ENCODE measurements around the gene AMER2. TPM values are rescaled to one million over a fixed set of nuclear protein-coding genes. Genes with fewer than 3 reads are reported as not detected.

Gene AMER2, protein sequence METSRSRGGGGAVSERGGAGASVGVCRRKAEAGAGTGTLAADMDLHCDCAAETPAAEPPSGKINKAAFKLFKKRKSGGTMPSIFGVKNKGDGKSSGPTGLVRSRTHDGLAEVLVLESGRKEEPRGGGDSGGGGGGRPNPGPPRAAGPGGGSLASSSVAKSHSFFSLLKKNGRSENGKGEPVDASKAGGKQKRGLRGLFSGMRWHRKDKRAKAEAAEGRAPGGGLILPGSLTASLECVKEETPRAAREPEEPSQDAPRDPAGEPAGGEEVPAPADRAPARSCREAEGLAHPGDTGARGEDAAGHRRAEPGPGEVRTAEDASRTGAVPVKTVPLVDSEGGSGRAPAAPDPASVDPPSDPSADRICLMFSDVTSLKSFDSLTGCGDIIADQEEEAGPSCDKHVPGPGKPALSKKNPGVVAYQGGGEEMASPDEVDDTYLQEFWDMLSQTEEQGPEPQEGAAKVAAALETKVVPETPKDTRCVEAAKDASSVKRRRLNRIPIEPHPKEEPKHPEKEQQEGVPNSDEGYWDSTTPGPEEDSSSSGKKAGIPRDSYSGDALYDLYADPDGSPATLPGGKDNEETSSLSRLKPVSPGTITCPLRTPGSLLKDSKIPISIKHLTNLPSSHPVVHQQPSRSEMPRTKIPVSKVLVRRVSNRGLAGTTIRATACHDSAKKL
- polyA plus RNA-seq (ENCODE audit: insufficient read length in 3 of 3) = under 1 TPM; 0.31 to 0.43 (median 0.40) TPM
- long read RNA-seq, donor 1, partial matches to known transcripts = 0 of 1 reads
- long read RNA-seq, donor 1, other reads (novel, unspliced or antisense) = 0 of 1 reads
- long read RNA-seq, donor 2 = 0 reads
- long read RNA-seq, donor 3 = 0 reads
- long read RNA-seq, donor 4 = 0 reads
- long read RNA-seq, donor 5 = 0 reads
- long read RNA-seq, donor 6 = 0 reads
- long read RNA-seq, donor 7 = 0 reads
- long read RNA-seq, donor 8 = 0 reads
- long read RNA-seq, donor 9 = 0 reads
- long read RNA-seq, donor 10 = 0 reads
- long read RNA-seq, donor 11 = 0 reads
- long read RNA-seq, donor 12 = 0 reads
- long read RNA-seq, donor 13 = 0 reads
- long read RNA-seq, donor 14 = 0 reads
- long read RNA-seq, donor 15 = 0 reads
- long read RNA-seq, donor 16 = 0 reads

DNA sequence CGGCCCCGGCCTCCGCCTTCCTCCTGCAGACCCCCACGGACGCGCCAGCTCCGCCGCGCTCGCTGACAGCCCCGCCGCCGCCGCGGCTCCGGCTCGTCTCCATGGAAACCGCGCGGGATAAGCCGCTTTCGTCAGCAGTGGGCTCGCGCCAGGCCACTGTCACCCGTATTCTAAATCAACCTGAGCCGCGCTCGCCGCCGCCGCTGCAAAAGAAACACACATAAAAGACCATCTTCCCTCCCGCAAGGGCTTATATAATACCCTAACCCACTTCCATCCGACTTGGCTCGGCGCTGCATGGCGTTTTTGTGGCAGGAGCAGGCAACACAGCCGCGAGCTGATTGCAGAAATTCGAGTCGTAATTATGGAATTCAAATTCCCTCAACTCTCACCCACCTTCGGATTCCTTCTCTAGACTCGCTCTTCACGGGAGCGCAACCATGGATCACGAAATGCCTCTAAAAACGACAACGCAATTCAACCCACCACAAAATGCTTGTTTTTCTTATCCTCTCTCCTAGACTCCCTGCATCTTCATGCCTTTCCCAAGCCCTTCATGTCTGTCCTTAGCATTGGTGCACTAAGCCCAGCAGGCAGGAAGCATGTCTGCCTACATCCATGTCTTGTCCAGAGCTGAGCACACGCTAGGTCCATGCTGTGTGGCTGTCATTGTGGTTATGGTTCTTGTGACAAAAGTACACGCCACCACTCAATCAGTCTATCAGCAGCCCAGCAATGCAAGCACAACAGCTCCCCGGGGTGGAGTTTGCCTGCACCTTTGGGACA lies at the start of gene AMER2:
Gene AMER2 (minus strand): TSS at position 772 of the 786 bp plus-strand sequence. CDS start 669 bp downstream, at position 103.
- peak; percentile 70 for DNase-seq

DNA sequence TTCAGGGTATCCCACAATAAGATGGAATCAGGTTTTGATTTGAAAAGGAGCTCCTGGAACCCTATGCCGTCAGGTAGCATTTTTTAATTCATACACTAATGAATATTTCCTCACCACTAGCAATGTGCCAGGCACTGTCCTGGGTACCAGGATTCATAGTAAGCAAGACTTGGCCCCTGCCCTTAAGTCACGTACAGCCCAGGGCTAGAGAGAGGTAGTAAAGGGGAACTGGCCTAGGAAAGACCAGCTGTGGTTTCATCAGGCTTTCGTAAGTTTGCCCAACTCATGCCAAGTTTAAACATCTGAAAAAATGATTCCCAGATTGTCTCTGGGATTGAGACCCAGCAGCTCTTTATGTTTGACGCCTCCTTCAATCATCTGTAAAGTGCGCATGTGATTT lies 45.9 kb upstream of the AMER2 start:
- DNase-seq = no peak

DNA sequence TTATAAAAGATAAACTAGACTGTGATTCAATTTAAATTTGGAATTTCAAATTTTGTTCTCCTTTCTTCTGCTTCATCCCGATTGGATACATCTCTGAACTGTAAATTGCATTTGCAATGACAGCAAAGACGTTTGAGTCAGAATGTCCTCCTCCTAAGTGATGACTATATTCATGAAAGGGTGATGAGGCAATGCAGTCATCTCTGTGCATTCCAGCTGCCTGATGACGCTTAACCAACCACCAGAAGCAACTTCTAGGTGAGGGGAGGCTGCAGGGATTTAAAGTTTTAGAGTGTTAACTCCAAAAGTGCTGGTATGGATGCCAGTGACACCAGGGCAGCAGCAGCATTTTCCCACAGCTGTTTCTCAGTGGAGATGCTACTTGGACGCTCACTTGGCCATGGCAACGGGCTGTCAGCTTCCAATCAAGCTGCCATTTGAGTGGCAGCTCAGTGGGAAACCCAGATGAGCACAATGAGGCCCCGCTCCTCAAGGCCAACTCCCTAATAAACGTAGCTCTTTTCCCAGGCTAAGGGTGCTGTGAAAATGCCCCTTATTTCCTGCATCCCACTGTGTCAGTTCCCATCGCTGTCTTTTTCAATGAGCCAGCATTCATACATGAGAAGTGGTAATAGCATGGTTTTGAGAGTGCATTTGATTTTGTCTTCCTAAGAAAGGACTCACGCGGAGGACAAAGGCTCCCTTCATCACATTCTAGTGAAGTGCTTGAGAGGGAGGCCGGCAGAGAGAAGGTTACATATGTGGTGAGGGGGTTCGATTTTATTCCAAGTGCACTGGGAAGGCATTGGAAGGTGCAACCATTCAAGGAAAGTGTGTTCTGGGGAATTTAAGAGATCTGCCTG lies 45.2 kb upstream of the AMER2 start:
- peak; percentile 24 for DNase-seq

DNA sequence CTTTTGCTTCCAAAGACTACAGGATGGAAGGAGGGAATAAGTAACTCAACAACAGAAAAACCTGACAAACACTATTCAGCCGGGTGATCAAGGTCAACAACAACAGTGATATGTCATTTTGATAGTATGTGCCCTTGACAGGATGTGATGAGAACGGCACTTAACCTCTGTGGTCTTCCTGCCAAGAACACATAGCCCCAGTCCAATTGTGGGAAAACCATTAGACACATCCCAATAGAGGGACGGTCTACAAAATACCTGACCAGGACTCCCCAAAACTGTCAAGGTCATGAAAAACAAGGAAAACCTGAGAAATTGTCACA lies 43.1 kb upstream of the AMER2 start:
- DNase-seq = peak; percentile 12

DNA sequence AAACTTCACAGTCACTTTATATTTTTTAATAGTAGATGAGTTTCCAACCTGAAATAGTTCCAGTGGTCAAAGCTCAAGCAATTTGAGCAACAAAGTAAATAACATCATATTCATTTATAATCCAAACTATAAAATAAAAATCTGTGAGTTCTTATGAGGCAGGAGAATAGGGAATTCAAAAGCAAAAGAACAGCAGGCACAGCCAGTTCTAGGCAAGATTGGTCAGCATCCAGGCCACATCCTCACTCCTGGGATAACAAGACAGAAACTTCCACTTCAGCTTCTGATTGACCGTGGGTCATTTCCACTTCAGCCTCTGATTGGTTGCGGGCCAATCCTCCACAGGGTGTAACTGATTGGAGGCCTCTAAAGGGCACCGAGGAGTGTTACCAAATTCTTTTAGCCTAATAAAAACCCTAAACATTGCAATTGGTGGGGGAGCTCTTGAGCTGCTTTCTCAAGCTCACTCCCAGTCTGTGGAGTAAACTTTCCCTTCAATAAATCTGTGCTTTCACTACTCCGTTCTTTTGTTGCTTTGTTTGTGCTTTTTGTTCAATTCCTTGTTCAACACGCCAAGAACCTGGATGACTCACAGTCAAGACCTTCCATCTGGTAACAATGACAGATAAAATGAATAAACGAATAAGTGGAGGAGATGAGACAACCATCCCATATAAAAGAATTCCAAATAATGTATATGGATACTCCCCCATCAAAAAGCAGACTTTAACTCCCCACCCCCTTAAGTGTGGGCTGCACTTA lies 42.6 kb upstream of the AMER2 start:
- no peak for DNase-seq

DNA sequence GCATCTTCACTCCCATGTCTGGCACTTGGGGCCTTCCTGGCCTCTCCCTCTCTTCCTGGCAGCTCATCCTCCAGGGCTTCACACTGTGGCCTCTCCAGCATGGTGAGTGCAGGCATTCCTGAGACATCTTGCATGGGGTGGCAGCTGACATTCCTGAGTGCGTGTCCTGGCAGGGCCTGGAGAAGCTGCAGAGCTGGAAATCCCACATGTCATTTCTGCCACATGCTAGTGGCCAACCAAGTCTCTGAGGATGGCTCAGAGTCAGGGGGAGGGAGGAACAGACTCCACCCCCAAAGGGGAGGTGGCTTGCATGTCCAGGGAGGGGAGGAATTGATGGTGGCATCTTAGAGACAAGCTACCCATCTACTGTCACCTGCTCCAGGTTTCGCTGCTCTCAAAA lies 41.6 kb upstream of the AMER2 start:
- DNase-seq = no peak

DNA sequence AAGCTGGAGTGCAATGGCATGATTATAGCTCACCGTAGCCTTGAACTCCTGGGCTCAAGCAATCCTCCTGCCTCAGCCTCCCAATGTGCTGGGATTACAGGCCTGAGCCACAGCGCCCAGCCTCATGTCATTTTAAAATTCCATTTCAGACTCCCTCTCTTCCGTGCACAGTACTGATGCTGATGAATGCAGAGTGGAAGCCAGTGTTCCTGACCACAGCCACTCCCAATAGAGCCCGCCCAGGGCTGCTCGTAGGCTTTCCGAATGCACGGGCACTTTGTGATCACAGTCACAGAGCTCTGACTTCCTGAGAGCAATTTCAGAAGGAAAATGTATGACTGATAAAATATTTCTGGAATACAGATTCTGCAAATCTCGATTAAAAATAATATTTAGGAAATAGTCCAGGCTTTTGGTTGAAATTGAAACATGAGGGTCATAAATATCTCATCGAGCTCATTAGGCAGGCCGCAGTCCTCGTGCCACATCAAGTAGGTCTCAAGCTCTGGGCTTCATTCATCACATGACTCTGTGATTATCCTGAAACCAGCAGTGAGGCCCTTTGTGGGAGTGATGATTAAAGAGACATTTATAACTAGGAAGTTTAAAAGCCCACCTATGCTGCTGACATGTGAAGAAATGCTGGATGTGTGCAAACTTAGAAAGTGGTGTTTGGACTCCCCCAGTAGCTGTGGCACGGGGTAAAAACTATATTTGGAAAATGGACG lies 38.9 kb upstream of the AMER2 start:
- DNase-seq = no peak

DNA sequence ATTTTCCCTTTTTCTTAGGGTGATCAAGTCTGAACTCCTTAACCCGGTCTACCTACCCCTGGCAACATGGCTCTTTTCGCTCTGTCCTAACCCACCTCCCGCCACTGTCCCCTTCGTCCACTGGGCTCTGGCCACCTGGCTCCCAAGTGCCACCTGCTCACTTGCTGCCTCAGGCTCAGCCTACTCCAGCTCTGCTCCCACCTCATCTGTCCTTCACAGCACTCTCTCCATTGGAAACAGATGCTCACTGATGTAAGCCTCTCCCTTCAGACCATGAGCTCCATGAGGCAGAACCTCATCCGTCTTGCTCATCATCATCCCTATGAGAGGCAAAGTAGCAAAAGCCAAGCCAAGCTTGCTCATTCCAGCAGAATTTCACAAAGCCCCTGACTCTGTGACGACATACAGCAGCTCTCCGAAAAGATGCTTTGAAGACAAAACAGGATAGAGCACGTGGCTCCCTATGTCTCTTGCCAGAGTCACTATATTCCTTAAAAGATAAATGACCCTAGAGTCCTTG lies 35.3 kb upstream of the AMER2 start:
- DNase-seq = no peak

DNA sequence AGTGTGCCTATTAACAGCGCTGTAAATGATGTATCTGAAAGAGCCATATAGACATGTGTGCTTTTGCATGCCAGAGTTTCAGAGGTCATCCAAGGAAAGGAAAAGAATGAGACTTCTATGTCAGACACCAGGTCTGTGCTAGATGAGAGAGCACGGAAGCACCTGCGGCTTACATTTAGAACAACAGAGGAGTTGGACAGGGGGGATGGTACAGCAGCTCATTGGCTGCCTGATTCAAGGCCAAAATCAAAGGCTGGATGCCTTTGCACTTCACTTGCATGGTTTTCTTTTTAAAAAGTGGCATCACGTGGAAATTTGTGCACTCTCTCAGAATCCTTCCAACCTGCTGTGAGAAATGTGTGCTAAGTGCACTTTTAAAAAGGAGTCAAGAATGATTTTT lies 32.8 kb upstream of the AMER2 start:
- no peak for DNase-seq

DNA sequence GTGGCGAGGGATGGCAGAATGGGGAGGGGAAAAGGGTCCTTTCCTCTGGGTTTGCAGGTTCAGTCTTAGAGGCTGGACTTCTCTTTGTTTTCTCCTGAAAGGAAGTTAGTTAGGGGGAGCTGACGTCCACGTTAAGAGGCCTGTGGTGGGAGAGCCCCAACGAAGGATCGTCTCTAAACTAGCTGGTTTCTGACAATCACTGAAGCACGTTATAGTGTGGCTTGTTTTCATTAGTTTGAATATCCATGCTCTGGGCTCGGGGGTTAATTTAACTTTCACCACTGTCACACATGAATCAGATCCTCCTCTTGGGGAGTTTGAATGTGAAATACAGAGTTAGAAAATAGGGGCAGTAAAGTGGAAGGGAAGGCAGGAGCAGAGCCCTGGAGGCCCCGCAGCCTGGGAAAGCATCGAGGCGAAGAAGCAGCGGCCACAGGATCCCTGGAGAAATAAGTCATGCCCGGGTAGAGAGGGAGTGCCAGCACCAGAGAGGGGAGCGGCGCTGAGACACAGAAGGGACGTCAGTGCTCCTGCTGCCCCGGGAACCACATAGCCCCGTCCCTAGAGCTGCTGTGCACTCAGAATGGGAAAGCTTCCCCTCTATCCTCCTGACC lies 31.1 kb upstream of the AMER2 start:
- DNase-seq = peak; percentile 33

DNA sequence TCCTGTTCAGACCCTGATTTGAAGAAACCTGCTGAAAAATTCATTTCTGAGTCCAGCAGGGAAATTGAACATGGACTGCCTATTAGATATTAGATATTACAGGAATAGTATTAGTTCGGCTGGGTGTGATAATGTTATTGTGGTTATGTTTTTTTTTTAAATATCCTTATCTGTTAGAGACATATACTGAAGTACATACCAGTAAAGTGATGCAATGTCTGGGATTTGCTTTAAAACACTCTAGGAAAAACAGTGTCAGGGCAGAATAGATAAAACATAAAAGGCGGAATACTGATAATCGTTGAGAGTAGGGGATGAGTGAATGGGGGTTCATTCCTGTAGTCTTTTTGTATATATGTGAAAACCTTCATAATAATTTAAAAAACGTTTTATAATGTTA lies 28.7 kb upstream of the AMER2 start:
- DNase-seq = no peak

DNA sequence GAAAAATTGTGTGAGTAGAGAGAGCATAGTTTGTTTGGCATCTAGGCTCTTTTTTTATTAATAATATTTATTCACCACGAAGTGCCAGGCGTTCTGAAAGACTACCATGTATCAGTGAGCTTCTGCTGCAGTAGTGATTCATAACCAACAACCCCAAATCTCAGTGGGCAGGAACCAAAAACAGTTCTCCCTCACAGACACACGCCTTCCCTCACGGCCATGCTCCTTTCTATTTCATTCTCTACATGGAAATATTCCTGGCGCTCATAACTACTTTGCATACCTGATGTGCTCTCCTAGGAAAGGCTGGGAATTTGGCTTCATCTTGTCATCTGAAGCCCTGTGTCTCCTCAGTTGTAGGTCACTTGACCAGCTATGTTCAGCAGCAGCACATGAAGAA lies 26.6 kb upstream of the AMER2 start:
- DNase-seq = no peak

DNA sequence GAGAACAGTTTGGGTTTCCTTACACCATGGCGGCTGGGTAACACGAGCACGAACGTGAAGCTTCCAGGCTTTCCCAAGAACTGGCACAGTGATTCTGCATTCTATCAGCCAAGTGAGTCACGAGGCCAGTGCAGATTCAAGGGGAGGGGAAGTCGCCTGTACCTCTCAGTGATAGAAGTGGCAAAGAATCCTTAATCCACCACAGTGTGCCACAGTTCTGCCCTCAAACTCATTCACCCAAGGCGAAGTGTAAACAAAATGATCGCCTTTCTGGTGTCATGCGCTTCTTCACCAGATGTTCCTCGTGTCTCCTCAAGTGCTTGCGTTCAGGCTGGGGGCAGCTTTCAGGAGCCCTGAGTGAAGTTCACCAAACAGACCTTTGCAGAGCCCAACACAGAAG lies 24.9 kb upstream of the AMER2 start:
- DNase-seq = no peak

DNA sequence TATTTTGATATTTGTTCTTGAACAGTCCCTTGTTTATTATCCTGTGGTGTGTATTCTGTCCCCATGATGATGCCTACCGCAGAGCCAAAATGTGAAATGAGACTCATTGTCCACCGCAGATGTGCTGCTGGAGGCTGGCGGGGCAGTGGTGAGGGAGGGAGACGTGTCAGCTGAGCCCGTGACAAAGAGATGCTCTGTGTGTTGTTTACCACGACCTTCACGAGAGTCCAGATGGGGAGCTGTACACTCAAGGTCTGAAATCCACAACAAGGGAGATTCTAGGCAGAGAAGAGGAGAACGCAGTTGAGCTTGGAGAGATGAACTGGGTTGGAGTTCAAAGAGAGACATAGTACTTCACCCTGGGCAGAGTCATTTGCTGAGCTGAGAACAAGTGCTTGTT lies 20.8 kb upstream of the AMER2 start:
- DNase-seq = no peak

DNA sequence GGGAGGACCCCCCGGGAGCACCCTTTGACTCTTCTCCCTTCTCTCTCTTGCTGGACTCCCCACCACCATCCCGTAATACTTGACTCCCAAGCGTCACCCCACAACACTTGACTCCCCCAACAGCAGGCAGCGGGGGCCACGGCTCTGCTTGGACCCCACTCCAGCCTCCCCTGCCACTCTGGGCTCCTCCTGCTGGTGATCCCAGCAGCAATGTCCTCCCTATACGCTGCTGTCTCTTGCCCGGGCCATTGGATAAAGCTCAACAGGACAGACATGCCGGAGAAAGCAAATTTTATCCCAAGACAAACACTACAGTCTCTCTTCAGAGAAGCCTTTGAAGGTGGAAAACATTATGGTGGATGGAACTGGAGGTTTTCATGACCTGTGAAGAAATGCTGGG lies 20.4 kb upstream of the AMER2 start:
- DNase-seq = no peak

DNA sequence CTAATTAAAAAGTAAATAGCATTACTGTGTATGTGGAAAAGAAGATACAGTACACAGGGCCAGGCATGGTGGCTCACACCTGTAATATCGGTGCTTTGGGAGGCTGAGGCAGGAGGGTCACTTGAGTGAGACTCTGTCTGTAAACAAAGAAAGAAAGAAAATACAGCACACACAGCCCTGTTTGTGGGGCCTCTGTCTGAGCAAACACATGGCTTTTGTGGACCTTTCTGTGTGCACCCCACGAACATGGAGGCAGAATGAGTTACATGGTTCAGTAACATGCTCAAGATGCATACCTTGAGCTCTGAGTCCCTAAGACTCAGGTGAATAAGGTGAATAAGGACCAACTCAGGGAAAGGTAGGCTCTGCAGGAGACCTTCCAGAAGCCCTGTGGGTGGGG lies 20.0 kb upstream of the AMER2 start:
- DNase-seq = no peak

DNA sequence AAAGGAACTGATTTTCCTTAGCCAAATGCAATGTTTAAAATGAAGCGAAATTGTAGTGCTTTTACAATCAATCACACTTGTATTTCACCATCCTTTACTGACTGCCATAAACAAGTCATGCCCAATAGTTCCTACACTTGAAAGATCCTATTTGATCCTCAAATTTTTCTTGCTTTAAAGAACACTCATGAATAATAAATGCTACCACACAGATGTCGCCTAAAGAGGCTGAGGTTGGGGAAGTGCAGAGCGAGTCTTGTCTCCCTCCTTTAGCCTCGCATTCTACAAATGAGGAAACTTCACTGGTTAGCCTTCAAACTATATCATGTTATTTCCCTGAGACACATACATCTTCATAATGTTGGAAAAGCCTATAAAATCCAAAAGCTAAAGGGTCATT lies 18.7 kb upstream of the AMER2 start:
- DNase-seq = no peak

DNA sequence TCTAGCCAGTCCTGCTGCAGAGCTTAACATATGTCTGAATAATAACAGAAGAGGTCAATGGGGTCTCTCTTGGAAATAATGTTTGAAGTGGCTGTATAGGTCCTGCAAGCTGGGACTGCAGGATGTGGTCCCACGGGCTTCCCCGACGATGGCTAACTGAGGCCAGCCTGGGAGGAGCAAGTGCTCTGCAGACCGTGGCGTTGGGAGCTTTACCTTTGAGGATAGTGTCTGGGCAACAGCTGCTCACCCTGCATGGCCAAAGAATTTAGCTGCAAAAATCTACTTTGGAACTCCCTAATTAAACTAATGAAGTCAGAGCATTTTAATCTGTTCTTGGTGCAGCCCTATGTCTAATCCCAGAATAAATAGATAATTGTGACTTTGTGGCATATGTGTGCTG lies 18.2 kb upstream of the AMER2 start:
- DNase-seq = no peak

DNA sequence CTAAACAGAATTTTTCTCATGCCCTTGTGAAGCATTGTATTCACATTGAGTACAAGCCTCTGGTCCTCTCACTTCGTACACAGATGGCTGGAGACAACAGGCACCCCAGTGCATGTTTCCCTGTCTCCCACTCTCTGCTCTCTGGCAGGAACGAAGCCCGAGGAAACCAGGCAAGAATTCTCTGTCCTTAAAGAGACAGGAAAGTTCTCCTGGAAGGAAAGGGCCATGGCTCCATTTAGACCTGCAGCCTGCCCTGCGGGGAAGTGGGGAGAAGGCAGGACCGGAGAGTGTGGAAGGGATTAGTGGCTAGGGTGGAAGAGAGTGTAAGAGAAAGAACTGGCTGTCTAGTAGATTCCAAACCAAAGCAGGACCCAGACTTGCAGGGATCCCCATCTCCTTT lies 15.5 kb upstream of the AMER2 start:
- DNase-seq = no peak
